NB4 (cell line): ENCODE data around the gene RGS19.

Experiments used
- DNase-seq: peaks from one replicate; pipeline ENCODE4 v3.0.0; 2010; ENCODE audit warnings: low read depth
- H3K4me3 ChIP-seq: one replicate; pipeline ENCODE4 v1.5.1; 2011; ENCODE audit warnings: mild to moderate bottlenecking, low read depth, low read length, moderate library complexity
- CTCF ChIP-seq: IDR thresholded peaks from one replicate; pipeline ENCODE4 v1.5.1; 2012; ENCODE audit warnings: low read depth, low read length
- MAX ChIP-seq: IDR thresholded peaks from 2 replicates; pipeline ENCODE4 v1.6.1; 2011; ENCODE audit warnings: low read depth, low read length
- MYC ChIP-seq: IDR thresholded peaks from 2 replicates; pipeline ENCODE4 v1.6.1; 2011; ENCODE audit warnings: low read depth, low read length
- POLR2A ChIP-seq: IDR thresholded peaks from 2 replicates; pipeline ENCODE4 v1.6.1; 2011; ENCODE audit warnings: mild to moderate bottlenecking; ENCODE audit not compliant: insufficient read length; ENCODE audit errors: extremely low read depth

RGS19 gene

DNA sequence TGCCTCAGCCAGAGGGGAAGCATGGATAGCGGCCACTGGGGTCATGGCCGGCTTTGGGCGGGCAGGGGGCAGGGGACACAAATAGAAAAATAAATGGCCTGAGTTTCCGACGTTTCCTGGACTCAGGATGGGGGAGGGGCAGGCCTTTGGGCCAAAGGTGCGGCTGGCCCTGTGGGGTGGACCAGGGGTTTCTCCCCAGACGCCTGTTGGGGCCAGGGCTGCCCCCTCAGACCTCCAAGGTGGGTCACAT lies 22.8 kb downstream of the RGS19 start:
- no peak overlapping the region for H3K4me3 ChIP-seq
- DNase-seq: no peak
- TF ChIP-seq POLR2A (no peak), MAX (no peak), CTCF (no peak), MYC (no peak)

- DNase-seq: peak; percentile 50
- H3K4me3 ChIP-seq: no peak overlapping the region
- TF ChIP-seq CTCF: no peak
- TF ChIP-seq MAX: no peak
- no peak for TF ChIP-seq POLR2A
- no peak for TF ChIP-seq MYC
Measured at GRCh38 chr20:64055893-64056638, 23.3 kb downstream of the RGS19 start.

- DNase-seq: no peak
- TF ChIP-seq MYC (no peak), MAX (no peak), POLR2A (no peak)
- H3K4me3 ChIP-seq: no peak overlapping the region
Measured at GRCh38 chr20:64055396-64055892, 23.9 kb downstream of the RGS19 start.

DNA sequence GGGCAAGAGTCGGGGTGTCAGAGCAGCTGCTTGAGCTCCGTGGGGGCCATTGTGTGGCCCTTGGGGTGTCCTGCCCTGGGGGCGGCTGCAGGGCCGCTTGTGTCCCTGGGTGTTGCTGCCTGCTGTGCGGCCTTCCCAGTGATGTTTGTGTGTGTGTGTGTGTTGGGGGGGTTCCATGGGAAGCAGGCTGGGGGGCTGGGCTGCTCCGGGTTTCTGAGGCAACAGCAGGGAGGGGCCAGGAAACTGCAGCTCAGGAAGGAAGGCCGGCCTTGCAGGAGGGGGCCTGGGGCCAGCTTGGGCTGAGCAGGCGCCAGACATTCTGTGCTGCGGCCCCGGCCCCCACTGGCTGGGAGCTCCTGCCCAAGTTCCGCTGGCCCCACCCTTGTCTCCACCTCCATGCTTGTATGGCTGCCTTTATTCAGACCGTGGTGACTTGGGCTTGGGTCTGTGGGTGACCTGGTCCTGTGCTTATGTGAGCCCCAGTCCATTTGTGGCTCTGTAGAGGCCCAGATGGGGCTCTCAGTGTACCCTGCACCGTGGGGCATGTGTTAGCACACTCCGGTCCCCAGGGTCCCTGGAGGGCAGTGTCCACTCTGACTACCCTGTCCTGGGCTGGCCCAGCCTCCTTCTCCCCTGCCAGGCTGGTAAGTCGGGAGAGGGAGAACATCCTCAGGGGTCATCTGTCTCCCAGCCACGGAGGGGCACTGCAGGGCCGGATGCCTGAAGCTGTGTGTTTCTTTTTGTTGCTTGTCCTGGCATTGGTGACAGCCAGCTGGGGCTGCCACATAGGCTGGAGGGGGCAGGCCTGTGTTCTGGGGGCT lies 25.3 kb downstream of the RGS19 start:
- no peak for TF ChIP-seq POLR2A
- no peak for TF ChIP-seq MAX
- TF ChIP-seq CTCF: no peak
- no peak for TF ChIP-seq MYC
- no peak overlapping the region for H3K4me3 ChIP-seq
- no peak for DNase-seq

DNA sequence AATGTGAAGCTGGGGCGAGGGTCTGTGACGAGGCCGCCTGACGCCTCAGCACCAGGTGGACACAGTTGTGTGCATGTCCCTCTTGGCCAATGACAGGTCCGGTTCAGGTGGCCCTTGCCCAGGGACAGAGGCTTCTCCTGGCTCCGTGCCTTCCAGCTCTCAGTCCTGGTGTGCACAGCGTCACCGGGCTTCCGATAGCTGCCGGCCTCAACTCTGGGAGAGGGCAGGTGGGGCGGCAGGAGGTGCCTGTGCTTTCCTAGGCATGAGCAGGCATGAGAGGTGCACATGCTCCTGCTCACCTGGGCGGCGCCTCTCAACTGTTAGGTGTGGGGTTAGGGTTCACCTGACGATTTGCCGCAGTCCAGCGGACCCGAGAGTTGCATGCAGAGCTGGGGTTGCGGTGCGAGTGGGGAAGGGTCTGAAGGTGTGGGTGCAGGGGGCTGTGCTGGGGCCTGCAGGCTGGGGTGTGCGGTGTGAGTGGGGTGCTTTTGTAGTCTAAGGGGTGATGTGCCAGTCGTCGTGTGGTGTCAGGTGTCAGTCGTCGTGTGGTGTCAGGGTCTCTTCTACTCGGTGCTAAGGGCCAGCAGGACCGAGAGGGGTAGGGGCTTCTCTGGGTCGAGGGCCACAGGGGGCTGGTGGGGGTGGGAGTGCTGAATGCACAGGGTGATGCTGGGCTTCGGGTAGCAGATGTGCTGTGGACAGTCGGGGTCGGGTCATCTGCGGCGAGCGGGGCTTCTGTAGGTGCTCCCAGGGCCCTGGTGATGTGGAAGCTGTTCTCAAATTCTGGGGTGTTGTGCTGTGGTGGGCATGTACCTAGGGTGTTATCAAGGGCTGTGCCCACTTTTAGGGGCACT lies 26.1 kb downstream of the RGS19 start:
- TF ChIP-seq CTCF (no peak), MYC (no peak), MAX (no peak), POLR2A (no peak)
- H3K4me3 ChIP-seq: no peak overlapping the region
- DNase-seq: no peak
